Measurements from ENCODE around the gene SOS2.
A peak's percentile ranks its signal among the peaks of the same experiment; 100 is the strongest.

SOS2 gene

DNA sequence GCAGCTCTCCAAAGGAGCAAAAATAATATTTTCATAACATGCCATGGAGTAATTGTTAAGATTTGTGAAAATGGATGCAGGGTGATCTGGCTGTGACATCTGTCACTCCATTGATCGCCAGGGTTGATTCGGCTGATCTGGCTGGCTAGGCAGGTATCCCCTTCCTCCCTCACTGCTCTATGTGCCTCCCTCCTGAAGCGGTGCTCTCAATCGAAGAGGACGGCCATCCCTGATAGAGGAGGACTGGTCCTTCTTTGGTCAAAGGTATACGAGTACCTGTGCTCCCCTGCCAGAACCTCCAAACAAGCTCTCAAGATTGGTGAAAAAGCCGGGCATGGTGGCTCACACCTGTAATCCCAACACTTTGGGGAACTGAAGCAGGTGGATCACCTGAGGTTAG, 162.9 kb downstream of the SOS2 start:
- Mint-ChIP-seq H3K9me3 (no peaks in the 10 kb centered on the region), H3K4me1 (peaks cover 59% of the 10 kb centered on the region), H3K27ac (no peak overlapping the region), H3K4me3 (no peak overlapping the region), H3K27me3 (no peaks in the 10 kb centered on the region), H3K36me3 (peaks cover 32% of the 10 kb centered on the region)
- ATAC-seq, result no peak

- Mint-ChIP-seq H3K36me3 (peaks cover 28% of the 10 kb centered on the region), H3K27me3 (no peaks in the 10 kb centered on the region), H3K4me1 (peaks cover 65% of the 10 kb centered on the region), H3K9me3 (no peaks in the 10 kb centered on the region), H3K27ac (peak overlapping the region; percentile 96), H3K4me3 (no peak overlapping the region)
- no peak for ATAC-seq
These were observed 163.5 kb downstream of the SOS2 start for GRCh38 chr14:50067723-50068495.

All from stimulated activated memory B cell treated with anti-CD40 and anti-IgM and Interleukin-4, amounts not matched to agents 10 μg/mL and 1 μg/mL and 100 μg/mL, for 72 hours (primary cell).